A549 treated with RU486 at 1 μM for 4 hours (cell line): ENCODE measurements around the gene LSAMP. TPM values are rescaled to one million over a fixed set of nuclear protein-coding genes. Genes with fewer than 3 reads are reported as not detected.

Experiments used
- total RNA-seq: library from RNA; stranded (reverse); fragments of 200-300 nt; extraction: Qiagen RNA extraction; gene quantifications from 5 replicates; pipeline ENCODE4 v1.2.3, GENCODE V29; 2022; ENCODE audit warnings: low read depth

Gene LSAMP
- total RNA-seq, result 0.07 to 0.24 TPM (median 0.10 TPM) in 4 of 5 replicates, not detected in the other

GRCh38 chr3:116445311-116445841 is at the start of gene LSAMP:
Gene LSAMP (minus strand): TSS chr3:116445487.

